T-helper 2 cell treated with Interferon-gamma antibody and Interleukin-4, amounts not matched to agents 100 ng/mL and 5 ng/mL, for 36 hours (primary cell): ENCODE results near the gene PLCE1. TPM values are rescaled to one million over a fixed set of nuclear protein-coding genes. Genes with fewer than 3 reads are reported as not detected.
"Not testable (repeated sequence)": the region's sequence is repeated elsewhere in the genome, so short reads cannot be mapped to it uniquely, and the experiment has no call there.

Source experiments
- intact Hi-C: fragments of 100-400 bp; cut with micrococcal nuclease; formaldehyde crosslinking; loops from one replicate; pipeline ENCODE4 v1.15.1; 2023
- total RNA-seq: library from RNA; stranded (reverse); gene quantifications from 2 replicates; pipeline ENCODE4 v1.2.3, GENCODE V29; 2022

The PLCE1 gene
- total RNA-seq, result 0.02 and 0.05 TPM in 2 replicates

- intact Hi-C loops, result no loop called here
These were observed at the start of gene PLCE1 for GRCh38 chr10:93993782-93994437. Gene PLCE1, plus strand, starts transcription at chr10:93993931. Its CDS starts 37,116 bp downstream, at chr10:94031047.

- intact Hi-C loops, result no loop called here
These were observed 47.9 kb upstream of the PLCE1 start for GRCh38 chr10:93945819-93946218.

GRCh38 chr10:93947055-93947454 is 46.7 kb upstream of the PLCE1 start:
- intact Hi-C loops, result no loop called here

- intact Hi-C loops, result no loop called here
These were observed 46.2 kb upstream of the PLCE1 start for GRCh38 chr10:93947524-93947923.

- intact Hi-C loops, result no loop called here
These were observed 41.8 kb upstream of the PLCE1 start for GRCh38 chr10:93951905-93952304.

GRCh38 chr10:93954299-93954698 is 39.4 kb upstream of the PLCE1 start:
- intact Hi-C loops, result no loop called here

GRCh38 chr10:93954726-93955363 is 38.9 kb upstream of the PLCE1 start:
- intact Hi-C loops, result no loop called here

GRCh38 chr10:93958834-93959233 is 34.9 kb upstream of the PLCE1 start:
- intact Hi-C loops, result no loop called here

- intact Hi-C loops, result not testable (repeated sequence)
These were observed 32.7 kb upstream of the PLCE1 start for GRCh38 chr10:93960988-93961387.

- intact Hi-C loops, result no loop called here
These were observed 30.8 kb upstream of the PLCE1 start for GRCh38 chr10:93962973-93963372.

GRCh38 chr10:93963434-93963833 is 30.3 kb upstream of the PLCE1 start:
- intact Hi-C loops, result no loop called here

- intact Hi-C loops, result no loop called here
These were observed 27.8 kb upstream of the PLCE1 start for GRCh38 chr10:93965911-93966310.

- intact Hi-C loops, result no loop called here
These were observed 26.0 kb upstream of the PLCE1 start for GRCh38 chr10:93967756-93968155.

GRCh38 chr10:93968540-93968945 is 25.2 kb upstream of the PLCE1 start:
- intact Hi-C loops, result no loop called here

GRCh38 chr10:93970433-93971010 is 23.2 kb upstream of the PLCE1 start:
- intact Hi-C loops, result not testable (repeated sequence)

GRCh38 chr10:93973748-93974445 is 19.8 kb upstream of the PLCE1 start:
- intact Hi-C loops, result no loop called here

- intact Hi-C loops, result no loop called here
These were observed 16.3 kb upstream of the PLCE1 start for GRCh38 chr10:93977442-93977841.

GRCh38 chr10:93980486-93980885 is 13.2 kb upstream of the PLCE1 start:
- intact Hi-C loops, result no loop called here

GRCh38 chr10:93991114-93991513 is 2.6 kb upstream of the PLCE1 start:
- intact Hi-C loops, result no loop called here

GRCh38 chr10:93991596-93992284 is 2.0 kb upstream of the PLCE1 start:
- intact Hi-C loops, result no loop called here

- intact Hi-C loops, result no loop called here
These were observed 1.2 kb upstream of the PLCE1 start for GRCh38 chr10:93992400-93993030.
